Measurements from ENCODE around the gene CCDC85A. TPM values are rescaled to one million over a fixed set of nuclear protein-coding genes. Genes with fewer than 3 reads are reported as not detected.

CCDC85A gene
- total and polyA plus RNA-seq, 2 of the 4 experiments (the other 2 are of a cell fraction): 1.1 to 2.2 TPM

GRCh38 chr2:56197816-56198215, 14.0 kb downstream of the CCDC85A start:
- Histone ChIP-seq H4K20me1 (ENCODE audit: insufficient read depth, low read length) (no peaks in the 10 kb centered on the region), H2BK5ac (ENCODE audit: low read depth, low read length, poor library complexity, severe bottlenecking) (no peak overlapping the region), H3K27ac (ENCODE audit: insufficient read depth, low read length) (no peak overlapping the region), H3K9me1 (ENCODE audit: insufficient read depth, low read length) (no peaks in the 10 kb centered on the region), H4K5ac (ENCODE audit: low read depth, low read length) (no peak overlapping the region), H2AK9ac (replicated peaks; ENCODE audit: low read depth, low read length, poor library complexity) (no peak overlapping the region), H2BK120ac (ENCODE audit: low read depth, low read length) (no peak overlapping the region), H3K4me2 (ENCODE audit: low read depth, low read length) (no peak overlapping the region), H3K9me3 (ENCODE audit: control insufficient read depth, insufficient read depth, low read length) (no peaks in the 10 kb centered on the region), H3K9ac (ENCODE audit: low read depth, low read length) (no peak overlapping the region), H3K79me1 (ENCODE audit: low read depth in 1 of 2, low read length in 2 of 2) (no peaks in the 10 kb centered on the region), H2AFZ (replicated peaks; ENCODE audit: low read length, poor library complexity) (no peak overlapping the region), H2BK15ac (ENCODE audit: low read depth, low read length) (no peak overlapping the region), H3K14ac (replicated peaks; ENCODE audit: low read depth, low read length) (no peak overlapping the region), H3K23ac (ENCODE audit: low read depth, low read length) (no peak overlapping the region), H3K36me3 (ENCODE audit: control insufficient read depth, insufficient read depth, low read length) (no peaks in the 10 kb centered on the region), H3K27me3 (ENCODE audit: control insufficient read depth, insufficient read depth, low read length) (no peaks in the 10 kb centered on the region), H3K56ac (ENCODE audit: extremely low read depth, insufficient read depth, low read length) (no peak overlapping the region), H2BK20ac (ENCODE audit: low read depth, low read length) (no peak overlapping the region), H3K4me1 (ENCODE audit: control insufficient read depth, insufficient read depth, low read length) (no peaks in the 10 kb centered on the region), H3K4ac (ENCODE audit: low read depth, low read length) (no peak overlapping the region), H3K18ac (ENCODE audit: low read depth, low read length) (no peak overlapping the region), H2AK5ac (ENCODE audit: low read depth, low read length) (no peak overlapping the region), H4K91ac (ENCODE audit: insufficient read depth, low read depth, low read length) (no peak overlapping the region), H3K4me3 (ENCODE audit: insufficient read depth, low read depth, low read length) (no peak overlapping the region), H4K8ac (ENCODE audit: low read depth in 2 of 2, low read length in 2 of 2) (no peak overlapping the region)
- intact Hi-C loops (cut with micrococcal nuclease): no loop called here
- CTCF ChIA-PET: interaction anchor here (1.0 kb wide), 1 partner anchor 14 kb away, joined by 3 read pairs; the partner anchor contains the start of gene CCDC85A
- POLR2A ChIA-PET (ENCODE audit: unreplicated experiment): no interaction called here
- in situ Hi-C loops (cut with MboI; ENCODE audit: low sequenced_read_pairs): loop anchor here (25.0 kb wide), 1 partner anchor 539 kb away; no protein-coding TSS in a partner anchor
- no peak for TF ChIP-seq RCOR1 (IDR thresholded peaks at IDR 0.05; ENCODE audit: insufficient replicate concordance, low read length)
- TF ChIP-seq CHD1 (IDR thresholded peaks at IDR 0.05; ENCODE audit: low read depth, low read length): no peak
- no peak for TF ChIP-seq CTCF (conservative IDR thresholded peaks at IDR 0.05; ENCODE audit: low read depth, low read length)
- TF ChIP-seq FOS (IDR thresholded peaks at IDR 0.05; ENCODE audit: low read depth, low read length): no peak
- TF ChIP-seq RFX5 (IDR thresholded peaks at IDR 0.05; ENCODE audit: low read depth, low read length): no peak
- TF ChIP-seq MAZ (IDR thresholded peaks at IDR 0.05; ENCODE audit: borderline replicate concordance, low read depth, low read length): no peak
- TF ChIP-seq RAD21 (IDR thresholded peaks at IDR 0.05; ENCODE audit: low read length): no peak
- TF ChIP-seq NFE2L2 (IDR thresholded peaks at IDR 0.05; ENCODE audit: low read depth, low read length): no peak
- ATAC-seq (ENCODE audit: low read depth) (no peak), DNase-seq (no peak)
- dilution Hi-C loops (cut with HindIII; ENCODE audit: low sequenced_read_pairs, unreplicated experiment): no loop called here
- WGBS, 2 experiments (ENCODE audit: extremely low coverage in 2 of 2, insufficient read length in 1 of 2): no CpG with 5 or more reads among the region's 7 CpGs
- no TSS peak for BruUV-seq (replicated peaks)

Measured in IMR-90 (cell line).